MM.1S (cell line): ENCODE results near the gene ISG15.
"Not testable (repeated sequence)": the region's sequence is repeated elsewhere in the genome, so short reads cannot be mapped to it uniquely, and the experiment has no call there.

ENCODE experiments used
- DNase-seq: peaks from one replicate; pipeline ENCODE4 v3.0.0-alpha.2; 2015
- H2AFZ ChIP-seq: fragments of 300-600 bp; sonication (generic); 2 replicates; pipeline ENCODE4 v1.6.0; 2016; ENCODE audit warnings: antibody characterized with exemption, low read length
- H3F3A ChIP-seq: fragments of 300-600 bp; sonication (generic); 2 replicates; pipeline ENCODE4 v1.6.1; 2016; ENCODE audit warnings: mild to moderate bottlenecking, antibody characterized with exemption, low read length, moderate library complexity, mixed read lengths; ENCODE audit not compliant: insufficient read depth
- H3K27ac ChIP-seq: fragments of 300-600 bp; sonication (generic); 2 replicates; pipeline ENCODE4 v1.5.1; 2016; ENCODE audit warnings: mild to moderate bottlenecking, low read length
- H3K27me3 ChIP-seq: fragments of 300-600 bp; sonication (generic); replicated peaks from 2 replicates; pipeline ENCODE4 v1.6.0; 2016; ENCODE audit warnings: low read length; ENCODE audit not compliant: insufficient read depth
- H3K36me3 ChIP-seq: fragments of 300-600 bp; sonication (generic); replicated peaks from 2 replicates; pipeline ENCODE4 v1.6.1; 2016; ENCODE audit warnings: mild to moderate bottlenecking, low read length, mixed read lengths; ENCODE audit not compliant: insufficient read depth
- H3K4me1 ChIP-seq: fragments of 300-600 bp; sonication (generic); 2 replicates; pipeline ENCODE4 v1.6.1; 2016; ENCODE audit warnings: low read length, mixed read lengths
- H3K4me2 ChIP-seq: fragments of 300-600 bp; sonication (generic); 2 replicates; pipeline ENCODE4 v1.6.0; 2016; ENCODE audit warnings: low read depth, low read length
- H3K4me3 ChIP-seq: fragments of 300-600 bp; sonication (generic); 2 replicates; pipeline ENCODE4 v1.5.1; 2016; ENCODE audit warnings: low read length, mixed read lengths
- H3K79me2 ChIP-seq: fragments of 300-600 bp; sonication (generic); 2 replicates; pipeline ENCODE4 v1.6.1; 2016; ENCODE audit warnings: mixed run types, low read length, mixed read lengths
- H3K9ac ChIP-seq: fragments of 300-600 bp; sonication (generic); 2 replicates; pipeline ENCODE4 v1.6.1; 2016; ENCODE audit warnings: low read length, mixed read lengths
- H3K9me2 ChIP-seq: fragments of 300-600 bp; sonication (generic); replicated peaks from 2 replicates; pipeline ENCODE4 v1.6.1; 2016; ENCODE audit warnings: mild to moderate bottlenecking, low read length, mixed read lengths; ENCODE audit not compliant: insufficient read depth
- H3K9me3 ChIP-seq: fragments of 300-600 bp; sonication (generic); replicated peaks from 2 replicates; pipeline ENCODE4 v1.6.1; 2016; ENCODE audit warnings: mild to moderate bottlenecking, low read length, mixed read lengths; ENCODE audit not compliant: insufficient read depth
- H4K20me1 ChIP-seq: fragments of 300-600 bp; sonication (generic); 2 replicates; pipeline ENCODE4 v1.6.1; 2016; ENCODE audit warnings: mild to moderate bottlenecking, low read length, moderate library complexity, mixed read lengths; ENCODE audit not compliant: insufficient read depth
- CTCF ChIP-seq: fragments of 300-600 bp; sonication (generic); IDR thresholded peaks from 2 replicates; pipeline ENCODE4 v1.5.1; 2016; ENCODE audit warnings: antibody characterized with exemption, low read length, mixed read lengths
- EZH2 ChIP-seq: fragments of 300-600 bp; sonication (generic); optimal IDR thresholded peaks from 2 replicates; pipeline ENCODE3; 2017; ENCODE audit warnings: low read depth, mild to moderate bottlenecking, antibody characterized with exemption, low read length, mixed read lengths
- EZH2phosphoT487 ChIP-seq: fragments of 300-600 bp; sonication (generic); IDR thresholded peaks from 2 replicates; pipeline ENCODE4 v1.6.1; 2018; ENCODE audit warnings: antibody characterized with exemption, low read length

ISG15 gene

GRCh38 chr1:975365-975764 is 37.9 kb upstream of the ISG15 start:
- H3K4me1 ChIP-seq, result no peaks in the 10 kb centered on the region
- no peak overlapping the region for H3K4me2 ChIP-seq
- peaks cover 37% of the 10 kb centered on the region for H3K27me3 ChIP-seq
- H3K79me2 ChIP-seq, result no peaks in the 10 kb centered on the region
- TF ChIP-seq EZH2, result no peak
- H2AFZ ChIP-seq, result no peak overlapping the region
- H3F3A ChIP-seq, result no peaks in the 10 kb centered on the region
- no peak overlapping the region for H3K9ac ChIP-seq
- H3K9me2 ChIP-seq, result no peaks in the 10 kb centered on the region
- H3K9me3 ChIP-seq, result no peaks in the 10 kb centered on the region
- H3K27ac ChIP-seq, result no peak overlapping the region
- H4K20me1 ChIP-seq, result no peaks in the 10 kb centered on the region
- DNase-seq, result no peak
- no peak overlapping the region for H3K4me3 ChIP-seq
- no peaks in the 10 kb centered on the region for H3K36me3 ChIP-seq

GRCh38 chr1:975896-976683 is 37.2 kb upstream of the ISG15 start:
- Histone ChIP-seq H3K27ac (no peak overlapping the region), H3K27me3 (peaks cover 45% of the 10 kb centered on the region), H3K9me3 (no peaks in the 10 kb centered on the region), H3K36me3 (no peaks in the 10 kb centered on the region), H2AFZ (no peak overlapping the region), H3K4me3 (peak overlapping the region; percentile 22; the same call in 1 of the 2 replicates), H3K4me2 (peak overlapping the region; percentile 87; the same call in 1 of the 2 replicates), H3K79me2 (no peaks in the 10 kb centered on the region), H4K20me1 (no peaks in the 10 kb centered on the region), H3K4me1 (no peaks in the 10 kb centered on the region), H3F3A (no peaks in the 10 kb centered on the region), H3K9me2 (no peaks in the 10 kb centered on the region), H3K9ac (no peak overlapping the region)
- DNase-seq, result peak; percentile 43
- TF ChIP-seq CTCF (peak; percentile 63), EZH2 (no peak), EZH2phosphoT487 (no peak)

- not testable (repeated sequence) for H3K36me3 ChIP-seq, H3K4me2 ChIP-seq, H3K4me1 ChIP-seq, DNase-seq, H3K9me2 ChIP-seq, H3K4me3 ChIP-seq, H3K9ac ChIP-seq, H3K27ac ChIP-seq, H3K9me3 ChIP-seq, H2AFZ ChIP-seq, H3K79me2 ChIP-seq, H4K20me1 ChIP-seq, H3F3A ChIP-seq
- H3K27me3 ChIP-seq, result peaks cover 52% of the 10 kb centered on the region
These were observed 36.5 kb upstream of the ISG15 start for GRCh38 chr1:976791-977190.

- no peak for DNase-seq
- TF ChIP-seq EZH2 (no peak), CTCF (no peak)
These were observed 35.0 kb upstream of the ISG15 start for GRCh38 chr1:978069-978834.

More at GRCh38 chr1:978069-978834, 35.0 kb upstream of the ISG15 start:
- H3K9me2 ChIP-seq, result no peaks in the 10 kb centered on the region
- no peak overlapping the region for H3K4me3 ChIP-seq
- H4K20me1 ChIP-seq, result no peaks in the 10 kb centered on the region
- peaks cover 66% of the 10 kb centered on the region for H3K27me3 ChIP-seq
- no peaks in the 10 kb centered on the region for H3K79me2 ChIP-seq
- H3K9me3 ChIP-seq, result no peaks in the 10 kb centered on the region
- peaks cover 6% of the 10 kb centered on the region; the same call in 1 of the 2 replicates for H3K4me1 ChIP-seq
- H3K9ac ChIP-seq, result no peak overlapping the region
- no peak overlapping the region for H2AFZ ChIP-seq
- no peak overlapping the region for H3K27ac ChIP-seq
- no peak overlapping the region for H3K4me2 ChIP-seq
- no peaks in the 10 kb centered on the region for H3K36me3 ChIP-seq
- no peaks in the 10 kb centered on the region for H3F3A ChIP-seq
